B cell (primary cell): ENCODE measurements around the gene PUS3. TPM values are rescaled to one million over a fixed set of nuclear protein-coding genes. Genes with fewer than 3 reads are reported as not detected.

Experiments
- ATAC-seq: fragments of 200-7000 bp; cut with Tn5 transposase; one replicate; pipeline ENCODE4 v1.10.0; 2021; ENCODE audit warnings: low read depth, mild to moderate bottlenecking, moderate number of reproducible peaks, moderate library complexity
- CTCF ChIA-PET: fragments of 350-600 bp; sonication (Branson Sonifier 250); formaldehyde crosslinking; loops from one replicate; lab custom pipeline; 2021; ENCODE audit warnings: antibody characterized with exemption, inconsistent platforms; lab: Charles Lee
- POLR2A ChIA-PET: fragments of 350-600 bp; sonication (Branson Sonifier 250); formaldehyde crosslinking; loops from one replicate; lab custom pipeline; 2021; ENCODE audit warnings: antibody characterized with exemption; lab: Charles Lee
- DNase-seq: peaks from one replicate; pipeline ENCODE4 v3.0.0; 2013
- H2AFZ ChIP-seq: 2 replicates; pipeline ENCODE4 v1.6.1; 2012; ENCODE audit warnings: mild to moderate bottlenecking, low read depth, low read length; ENCODE audit not compliant: insufficient read depth, poor library complexity, severe bottlenecking
- H3K27ac ChIP-seq, 2 donors: 1 replicate in 1 of 2; 2 replicates in 1 of 2; pipeline ENCODE4 v1.5.1; 2012 to 2013; ENCODE audit warnings: low read length in 2 of 2, mild to moderate bottlenecking in 2 of 2, moderate library complexity in 1 of 2
- H3K27me3 ChIP-seq, 4 experiments: fragments of 200-600 bp in 1 of 4; sonication (generic) in 1 of 4; replicated peaks in 1 of 4; 1 replicate in 2 of 4; 2 replicates in 2 of 4; pipeline versions ENCODE4 v1.6.1 to v1.7.0; 2013 to 2016; ENCODE audit warnings: low read length in 3 of 4, mild to moderate bottlenecking in 2 of 4, mixed read lengths in 1 of 4, moderate library complexity in 1 of 4; ENCODE audit not compliant: insufficient read depth in 4 of 4, control insufficient read depth in 3 of 4; ENCODE audit errors: control extremely low read depth in 1 of 4
- H3K36me3 ChIP-seq, 2 experiments: replicated peaks in 1 of 2; 1 replicate in 1 of 2; 2 replicates in 1 of 2; pipeline versions ENCODE4 v1.6.1 to v1.7.1; 2013; ENCODE audit warnings: low read length in 1 of 2; ENCODE audit not compliant: insufficient read depth in 2 of 2, control insufficient read depth in 1 of 2; ENCODE audit errors: control extremely low read depth in 1 of 2, extremely low read depth in 1 of 2
- H3K4me1 ChIP-seq, 2 donors: fragments of 200-600 bp in 1 of 2; sonication (generic) in 1 of 2; 1 replicate in 1 of 2; 2 replicates in 1 of 2; pipeline versions ENCODE4 v1.5.1 to v1.6.1; 2013 to 2017; ENCODE audit warnings: low read length in 2 of 2; ENCODE audit not compliant: control insufficient read depth in 2 of 2, insufficient read depth in 2 of 2
- H3K4me2 ChIP-seq: replicated peaks from 2 replicates; pipeline ENCODE3; 2012; ENCODE audit warnings: mild to moderate bottlenecking, low read depth, low read length; ENCODE audit not compliant: poor library complexity, severe bottlenecking
- H3K4me3 ChIP-seq, 5 experiments: fragments of 200-600 bp in 1 of 5; sonication (generic) in 1 of 5; 1 replicate in 3 of 5; 2 replicates in 2 of 5; pipeline versions ENCODE4 v1.5.1 to v1.7.0; 2011 to 2016; ENCODE audit warnings: low read length in 4 of 5, mild to moderate bottlenecking in 4 of 5, low read depth in 2 of 5, control low read depth in 1 of 5, moderate library complexity in 1 of 5; ENCODE audit not compliant: insufficient read depth in 1 of 5; ENCODE audit errors: control extremely low read depth in 1 of 5, extremely low read depth in 1 of 5
- H3K79me2 ChIP-seq: fragments of 200-600 bp; sonication (generic); one replicate; pipeline ENCODE4 v1.6.0; 2016; ENCODE audit warnings: low read length; ENCODE audit not compliant: control insufficient read depth, insufficient read depth
- H3K9ac ChIP-seq: fragments of 200-600 bp; sonication (generic); 2 replicates; pipeline ENCODE4 v1.6.1; 2017; ENCODE audit warnings: mild to moderate bottlenecking, low read length, moderate library complexity
- H3K9me3 ChIP-seq, 3 donors: one replicate each; pipeline versions ENCODE4 v1.6.1 to v1.7.1; 2013; ENCODE audit warnings: low read length in 2 of 3; ENCODE audit not compliant: control insufficient read depth in 2 of 3, insufficient read depth in 1 of 3; ENCODE audit errors: control extremely low read depth in 1 of 3
- H4K20me1 ChIP-seq: 2 replicates; pipeline ENCODE4 v1.6.0; 2012; ENCODE audit warnings: mild to moderate bottlenecking, low read length; ENCODE audit not compliant: insufficient read depth, control insufficient read depth, poor library complexity, severe bottlenecking
- H3K27ac Mint-ChIP-seq: one replicate; pipeline ENCODE4 v1.8.0; 2021; ENCODE audit warnings: mixed read lengths
- H3K27me3 Mint-ChIP-seq: one replicate; pipeline ENCODE4 v1.8.0; 2021; ENCODE audit warnings: mixed read lengths
- H3K4me1 Mint-ChIP-seq: one replicate; pipeline ENCODE4 v1.8.0; 2021; ENCODE audit warnings: mixed read lengths
- H3K4me3 Mint-ChIP-seq: one replicate; pipeline ENCODE4 v1.8.0; 2021; ENCODE audit warnings: mixed read lengths
- H3K9me3 Mint-ChIP-seq: one replicate; pipeline ENCODE4 v1.8.0; 2022; ENCODE audit warnings: mixed read lengths; ENCODE audit not compliant: insufficient read depth
- CTCF ChIP-seq: fragments of 200-600 bp; IDR thresholded peaks from one replicate; pipeline ENCODE4 v1.8.0; 2022; ENCODE audit warnings: antibody characterized with exemption, mild to moderate bottlenecking
- EZH2 ChIP-seq: IDR thresholded peaks from 2 replicates; pipeline ENCODE4 v1.6.1; 2012; ENCODE audit warnings: borderline replicate concordance, low read depth, mild to moderate bottlenecking, moderate library complexity, low read length; ENCODE audit not compliant: insufficient read depth, poor library complexity, severe bottlenecking
- WGBS: methylation state at CpG from one replicate; pipeline ENCODE4 v1.1.5; 2013; ENCODE audit warnings: missing lambda C conversion rate; ENCODE audit not compliant: insufficient coverage; 5-methylcytosine and 5-hydroxymethylcytosine counted together
- intact Hi-C: fragments of 100-400 bp; cut with micrococcal nuclease; formaldehyde crosslinking; loops from one replicate; pipeline ENCODE4 v1.10.0; 2022
- polyA plus RNA-seq: library from polyadenylated mRNA; depleted of rRNA; stranded (reverse); fragments of >200 nt; gene quantifications from 2 replicates; pipeline ENCODE4 v1.2.3, GENCODE V29; 2012
- total RNA-seq, 2 donors: library from RNA; stranded (reverse); fragments of 120-200 nt in 1 of 2; gene quantifications; 1 replicate in 1 of 2; 2 replicates in 1 of 2; pipeline versions ENCODE4 v1.2.3 to v1.2.4, GENCODE V29; 2013 to 2022

Gene PUS3
- total and polyA plus RNA-seq, 2 donors (not counting 1 experiment from before 2014, with no cell fraction given): 2.7 to 8.1 TPM

GRCh38 chr11:125945011-125945796 is 42.2 kb upstream of the PUS3 start:
- H3K79me2 ChIP-seq: no peaks in the 10 kb centered on the region

More at GRCh38 chr11:125945011-125945796, 42.2 kb upstream of the PUS3 start:
- intact Hi-C loops: no loop called here
- Histone ChIP-seq H3K9me3 (no peaks in the 10 kb centered on the region), H2AFZ (no peak overlapping the region), H3K36me3 (no peaks in the 10 kb centered on the region), H3K9ac (no peak overlapping the region), H4K20me1 (no peaks in the 10 kb centered on the region), H3K4me3 (no peak overlapping the region), H3K4me2 (no peak overlapping the region), H3K27ac (no peak overlapping the region), H3K4me1 (no peaks in the 10 kb centered on the region), H3K27me3 (peaks cover 0 to 4% (median 0%) of the 10 kb centered on the region in 4 experiments)
- ATAC-seq (no peak), DNase-seq (no peak)
- H3K27me3 Mint-ChIP-seq: peaks cover 4% of the 10 kb centered on the region
- no peaks in the 10 kb centered on the region for H3K9me3 Mint-ChIP-seq
- no peak overlapping the region for H3K4me3 Mint-ChIP-seq
- H3K27ac Mint-ChIP-seq: no peak overlapping the region
- TF ChIP-seq EZH2 (no peak), CTCF (no peak)
- H3K4me1 Mint-ChIP-seq: no peaks in the 10 kb centered on the region
- 82% methylated on average over 4 of the region's 15 CpGs for WGBS
- ChIA-PET POLR2A (no interaction called here), CTCF (interaction anchor here (0.6 to 1.4 kb wide), 2 partner anchors 133 to 248 kb away, joined by 3 to 4 read pairs; no protein-coding TSS in a partner anchor)
